Measurements from ENCODE around the gene TIMM8B. TPM values are rescaled to one million over a fixed set of nuclear protein-coding genes. Genes with fewer than 3 reads are reported as not detected.
A peak's percentile ranks its signal among the peaks of the same experiment; 100 is the strongest.

Gene TIMM8B, protein sequence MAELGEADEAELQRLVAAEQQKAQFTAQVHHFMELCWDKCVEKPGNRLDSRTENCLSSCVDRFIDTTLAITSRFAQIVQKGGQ
- total RNA-seq (2014; rRNA removed; shearing (Covaris generic); ENCODE audit: low replicate concordance): 38.3 and 47.0 TPM in 2 replicates

DNA sequence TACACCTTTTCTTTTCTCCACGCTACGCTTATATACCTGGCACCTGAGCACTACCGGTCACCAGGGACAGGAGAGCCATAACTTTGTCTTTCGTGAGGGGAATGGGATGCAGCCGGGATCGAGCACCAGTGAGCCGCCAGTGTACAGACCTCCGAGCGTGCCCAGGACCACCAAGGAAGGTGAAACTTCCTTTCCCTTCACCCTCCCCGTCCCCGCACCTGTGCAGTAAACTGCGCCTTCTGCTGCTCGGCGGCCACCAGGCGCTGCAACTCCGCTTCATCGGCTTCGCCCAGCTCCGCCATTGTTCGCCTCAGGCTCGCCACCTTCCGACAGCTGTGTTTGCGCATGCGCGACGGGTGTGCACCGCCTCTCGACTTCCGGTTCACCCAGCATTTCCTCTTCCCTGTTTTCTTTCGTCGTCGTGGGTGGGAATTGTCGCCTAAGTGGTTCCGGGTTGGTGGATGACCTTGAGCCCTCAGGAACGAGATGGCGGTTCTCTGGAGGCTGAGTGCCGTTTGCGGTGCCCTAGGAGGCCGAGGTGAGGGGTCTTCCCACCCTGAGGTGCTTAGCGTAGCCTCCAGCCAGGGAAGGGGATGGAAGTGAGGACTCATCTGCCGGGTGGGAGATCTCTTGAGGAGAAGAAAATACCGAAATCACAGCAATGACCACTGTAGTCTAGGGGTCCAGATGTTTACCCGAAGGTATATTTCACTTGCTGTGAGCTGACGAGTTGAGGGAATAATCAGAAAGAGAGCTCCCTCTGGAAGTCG lies at the start of gene TIMM8B, which contains the start of gene SDHD:
TIMM8B (minus strand) TSS at position 335 of the 770 bp plus-strand sequence; CDS start at position 302, 33 bp downstream.
SDHD (plus strand) TSS at position 452 of the 770 bp plus-strand sequence; CDS start at position 487, 35 bp downstream.
- Histone ChIP-seq H3K4me3 (peak within 1 kb of the TSS; percentile 93), H3K36me3 (peaks cover 84% of the 10 kb centered on the region), H3K27me3 (no peaks in the 10 kb centered on the region), H3K9me3 (no peaks in the 10 kb centered on the region)
- DNase-seq: peak; percentile 92

GRCh38 chr11:112134473-112134872 lies 47.9 kb upstream of the TIMM8B start:
- no peaks in the 10 kb centered on the region for H3K36me3 ChIP-seq
- no peak for DNase-seq
- no peaks in the 10 kb centered on the region for H3K27me3 ChIP-seq

GRCh38 chr11:112132737-112133136 lies 46.2 kb upstream of the TIMM8B start:
- DNase-seq: no peak
- Histone ChIP-seq H3K9me3 (no peaks in the 10 kb centered on the region), H3K4me3 (no peak overlapping the region), H3K27me3 (no peaks in the 10 kb centered on the region), H3K36me3 (no peaks in the 10 kb centered on the region)

More at GRCh38 chr11:112134473-112134872, 47.9 kb upstream of the TIMM8B start:
- H3K4me3 ChIP-seq: no peak overlapping the region
- no peaks in the 10 kb centered on the region for H3K9me3 ChIP-seq

DNA sequence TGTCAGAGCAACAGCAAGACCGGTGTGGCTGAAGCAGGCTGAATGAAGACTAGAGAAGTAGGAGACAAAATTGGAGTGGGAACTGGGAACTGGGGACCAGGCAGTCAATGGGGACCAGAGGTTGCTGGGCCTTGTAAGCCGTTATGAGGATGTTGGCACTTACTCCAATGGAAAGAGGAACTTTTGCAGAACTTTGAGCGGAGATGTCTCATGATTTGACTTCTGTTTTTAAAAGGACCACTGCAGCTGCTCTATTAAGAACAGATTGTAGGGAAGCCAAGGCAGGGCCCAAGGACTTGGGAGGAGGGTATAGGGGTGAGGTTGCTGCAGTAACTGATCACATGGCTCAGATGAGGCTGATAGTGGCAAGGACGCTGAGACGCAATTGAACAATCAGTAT lies 43.1 kb upstream of the TIMM8B start:
- no peak for DNase-seq
- no peaks in the 10 kb centered on the region for H3K27me3 ChIP-seq
- H3K9me3 ChIP-seq: no peaks in the 10 kb centered on the region
- no peaks in the 10 kb centered on the region for H3K36me3 ChIP-seq
- no peak overlapping the region for H3K4me3 ChIP-seq

DNA sequence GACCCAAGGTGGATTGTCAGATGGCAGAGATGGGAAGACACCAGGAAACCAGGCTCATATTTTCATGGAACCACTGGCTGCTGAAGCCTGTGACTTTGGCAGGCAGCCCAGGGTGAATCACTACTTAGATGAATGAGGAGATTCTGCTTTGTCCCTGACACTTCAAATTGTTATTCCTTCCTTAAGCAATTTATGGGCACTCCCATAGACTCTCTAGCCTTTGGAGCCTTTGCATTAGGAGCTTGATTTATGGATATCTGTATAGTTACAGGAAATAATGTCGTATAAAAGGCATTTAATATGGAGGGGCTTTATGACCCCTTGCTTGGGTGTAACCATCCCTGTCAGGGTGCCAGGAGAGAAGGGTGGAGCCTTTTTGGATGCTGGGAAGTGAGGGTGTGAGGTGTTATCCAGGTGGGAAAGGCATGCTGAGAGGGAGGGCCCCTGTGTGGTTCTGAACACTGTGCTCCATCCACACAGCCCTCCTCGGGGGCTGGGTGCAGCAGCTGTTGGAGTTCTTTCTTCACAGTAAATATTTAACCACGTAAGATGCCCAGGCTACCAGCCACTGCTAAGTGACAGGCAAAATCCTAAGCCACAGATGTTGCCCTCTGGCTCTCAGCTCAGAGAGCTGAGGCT lies 42.0 kb upstream of the TIMM8B start:
- peak; percentile 82 for DNase-seq
- Histone ChIP-seq H3K9me3 (no peaks in the 10 kb centered on the region), H3K36me3 (no peaks in the 10 kb centered on the region), H3K27me3 (no peaks in the 10 kb centered on the region), H3K4me3 (no peak overlapping the region)

GRCh38 chr11:112127056-112127455 lies 40.5 kb upstream of the TIMM8B start:
- H3K27me3 ChIP-seq: no peaks in the 10 kb centered on the region
- no peak for DNase-seq
- H3K4me3 ChIP-seq: no peak overlapping the region
- H3K9me3 ChIP-seq: no peaks in the 10 kb centered on the region
- no peaks in the 10 kb centered on the region for H3K36me3 ChIP-seq

- no peaks in the 10 kb centered on the region for H3K9me3 ChIP-seq
- no peaks in the 10 kb centered on the region for H3K27me3 ChIP-seq
- H3K36me3 ChIP-seq: no peaks in the 10 kb centered on the region
- no peak overlapping the region for H3K4me3 ChIP-seq
- no peak for DNase-seq
Observed at GRCh38 chr11:112123129-112123528, 36.6 kb upstream of the TIMM8B start.

GRCh38 chr11:112121981-112122615 lies 35.5 kb upstream of the TIMM8B start:
- DNase-seq: no peak
- Histone ChIP-seq H3K4me3 (no peak overlapping the region), H3K27me3 (no peaks in the 10 kb centered on the region), H3K36me3 (no peaks in the 10 kb centered on the region), H3K9me3 (no peaks in the 10 kb centered on the region)

- Histone ChIP-seq H3K4me3 (no peak overlapping the region), H3K36me3 (no peaks in the 10 kb centered on the region), H3K27me3 (no peaks in the 10 kb centered on the region), H3K9me3 (no peaks in the 10 kb centered on the region)
- DNase-seq: no peak
Observed at GRCh38 chr11:112118176-112118575, 31.6 kb upstream of the TIMM8B start.

DNA sequence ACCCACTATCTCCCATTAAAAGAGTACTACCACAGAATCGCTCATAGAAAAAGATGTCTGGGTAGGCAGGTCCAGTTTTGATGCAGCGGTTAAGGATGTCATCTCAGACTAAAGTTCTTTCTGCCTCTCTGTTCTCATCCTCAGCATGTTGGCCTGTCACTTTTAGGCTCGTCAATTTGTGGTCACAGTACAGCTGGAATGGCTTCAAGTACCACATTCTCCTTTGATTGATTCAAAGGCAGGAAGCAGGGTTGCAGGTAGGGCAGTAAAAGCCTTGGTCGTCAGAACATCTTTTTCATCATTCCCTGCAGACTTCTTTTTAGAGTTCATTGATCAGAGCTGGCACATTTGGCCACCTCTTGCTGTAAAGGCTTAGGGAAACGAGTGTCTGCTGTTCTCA lies 28.8 kb upstream of the TIMM8B start:
- DNase-seq: no peak
- H3K27me3 ChIP-seq: no peaks in the 10 kb centered on the region
- H3K4me3 ChIP-seq: no peak overlapping the region
- no peaks in the 10 kb centered on the region for H3K36me3 ChIP-seq
- H3K9me3 ChIP-seq: no peaks in the 10 kb centered on the region

GRCh38 chr11:112114460-112114859 lies 27.9 kb upstream of the TIMM8B start:
- H3K36me3 ChIP-seq: no peaks in the 10 kb centered on the region
- H3K4me3 ChIP-seq: no peak overlapping the region
- DNase-seq: no peak
- H3K9me3 ChIP-seq: no peaks in the 10 kb centered on the region
- H3K27me3 ChIP-seq: no peaks in the 10 kb centered on the region

- Histone ChIP-seq H3K27me3 (no peaks in the 10 kb centered on the region), H3K4me3 (no peak overlapping the region), H3K9me3 (no peaks in the 10 kb centered on the region), H3K36me3 (no peaks in the 10 kb centered on the region)
- DNase-seq: no peak
Observed at GRCh38 chr11:112113539-112114457, 27.2 kb upstream of the TIMM8B start.

DNA sequence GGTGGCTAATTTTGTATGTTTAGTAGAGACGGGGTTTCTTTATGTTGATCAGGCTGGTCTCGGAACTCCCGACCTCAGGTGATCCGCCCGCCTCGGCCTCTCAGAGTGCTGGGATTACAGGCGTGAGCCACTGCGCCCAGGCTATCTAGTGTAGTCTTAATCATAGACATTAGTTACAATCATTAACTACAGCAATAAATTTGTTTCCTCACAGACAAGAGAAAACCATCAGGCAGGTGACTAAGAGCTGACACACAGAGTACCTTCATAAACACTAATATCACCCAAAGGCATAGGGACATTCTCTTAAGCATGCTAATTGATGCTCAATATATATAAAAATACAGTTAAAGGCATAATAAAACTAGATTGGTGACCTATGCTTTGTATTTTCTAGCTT lies 19.5 kb upstream of the TIMM8B start:
- Histone ChIP-seq H3K4me3 (no peak overlapping the region), H3K9me3 (no peaks in the 10 kb centered on the region), H3K36me3 (no peaks in the 10 kb centered on the region), H3K27me3 (no peaks in the 10 kb centered on the region)
- no peak for DNase-seq

DNA sequence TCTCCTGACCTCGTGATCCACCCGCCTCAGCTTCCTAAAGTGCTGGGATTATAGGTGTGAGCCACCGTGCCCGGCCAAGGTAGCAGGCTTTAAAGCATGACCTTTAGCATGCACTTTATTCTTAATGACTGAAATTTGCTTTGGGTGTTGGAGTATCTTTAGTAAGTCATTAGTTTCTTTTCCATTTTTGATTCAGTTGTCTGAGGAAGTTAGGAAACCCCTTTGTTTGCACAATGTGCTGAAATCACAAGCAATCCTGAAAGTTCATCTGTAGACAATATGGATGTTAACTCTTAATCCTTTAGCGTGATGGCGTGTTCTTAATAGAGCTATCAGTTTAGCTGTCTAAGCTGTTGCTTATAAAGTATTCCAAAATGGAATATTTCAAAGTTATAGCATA lies 16.9 kb upstream of the TIMM8B start:
- Histone ChIP-seq H3K27me3 (no peaks in the 10 kb centered on the region), H3K4me3 (no peak overlapping the region), H3K36me3 (peaks cover 2% of the 10 kb centered on the region; the same call in 1 of the 2 replicates), H3K9me3 (no peaks in the 10 kb centered on the region)
- no peak for DNase-seq

- no peak for DNase-seq
- peaks cover 14% of the 10 kb centered on the region for H3K36me3 ChIP-seq
- H3K27me3 ChIP-seq: no peaks in the 10 kb centered on the region
- H3K4me3 ChIP-seq: no peak overlapping the region
- H3K9me3 ChIP-seq: no peaks in the 10 kb centered on the region
Observed at GRCh38 chr11:112100462-112100861, 13.9 kb upstream of the TIMM8B start.

Measured in MG63 (cell line).